SK-N-MC (cell line): ENCODE results near the gene SZT2.
"Not testable (repeated sequence)": the region's sequence is repeated elsewhere in the genome, so short reads cannot be mapped to it uniquely, and the experiment has no call there.

Experiments
- DNase-seq: peaks from one replicate; pipeline ENCODE4 v3.0.0-alpha.2; 2011; ENCODE audit warnings: low read depth, low spot score
- H3K27ac ChIP-seq: fragments of 200-600 bp; sonication (generic); 2 replicates; pipeline ENCODE4 v1.5.1; 2016; ENCODE audit warnings: mixed run types
- H3K36me3 ChIP-seq: fragments of 200-600 bp; sonication (generic); 2 replicates; pipeline ENCODE4 v1.6.1; 2017; ENCODE audit warnings: antibody characterized with exemption, low read length, mixed read lengths; ENCODE audit not compliant: insufficient read depth
- H3K4me3 ChIP-seq: fragments of 200-600 bp; sonication (generic); 2 replicates; pipeline ENCODE4 v1.5.1; 2016
- H3K9ac ChIP-seq: fragments of 200-600 bp; sonication (generic); 2 replicates; pipeline ENCODE4 v1.8.0; 2017; ENCODE audit warnings: mixed run types, mixed read lengths; ENCODE audit not compliant: insufficient read length
- H3K9me3 ChIP-seq: fragments of 200-600 bp; sonication (generic); 2 replicates; pipeline ENCODE4 v1.6.1; 2017; ENCODE audit warnings: low read depth, mild to moderate bottlenecking, antibody characterized with exemption, low read length, moderate library complexity, mixed read lengths
- EZH2 ChIP-seq: fragments of 200-600 bp; sonication (generic); IDR thresholded peaks from one replicate; pipeline ENCODE4 v1.6.1; 2017; ENCODE audit warnings: antibody characterized with exemption
- FOXP2 ChIP-seq: optimal IDR thresholded peaks from 2 replicates; pipeline ENCODE3; 2011; ENCODE audit warnings: mild to moderate bottlenecking, moderate library complexity; ENCODE audit not compliant: insufficient read depth; ENCODE audit errors: extremely low read length, control extremely low read depth
- POLR2AphosphoS5 ChIP-seq: IDR thresholded peaks from 2 replicates; pipeline ENCODE4 v1.6.1; 2012; ENCODE audit warnings: mild to moderate bottlenecking, low read depth, low read length, borderline replicate concordance

SZT2 gene

DNA sequence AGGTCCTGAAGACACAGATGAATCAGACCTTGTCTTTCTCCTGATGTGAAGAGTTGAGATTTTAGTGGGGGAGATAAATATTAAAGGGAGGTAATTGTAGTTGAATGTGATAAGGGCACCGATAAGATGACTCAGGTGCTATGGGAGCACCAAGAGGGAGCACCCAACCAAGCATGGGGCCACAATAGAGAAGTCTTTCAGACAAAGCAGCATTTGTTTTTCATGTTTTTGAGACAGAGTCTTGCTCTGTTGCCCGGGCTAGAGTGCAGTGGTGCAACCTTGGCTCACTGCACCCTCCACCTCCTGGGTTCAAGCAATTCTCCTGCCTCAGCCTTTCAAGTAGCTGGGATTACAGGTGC is 16.2 kb downstream of the SZT2 start:
- no peak overlapping the region for H3K4me3 ChIP-seq
- H3K9me3 ChIP-seq: no peaks in the 10 kb centered on the region
- no peak overlapping the region for H3K9ac ChIP-seq
- DNase-seq: no peak
- H3K27ac ChIP-seq: no peak overlapping the region
- peaks cover 35% of the 10 kb centered on the region for H3K36me3 ChIP-seq
- TF ChIP-seq FOXP2: no peak
- TF ChIP-seq POLR2AphosphoS5: no peak

DNA sequence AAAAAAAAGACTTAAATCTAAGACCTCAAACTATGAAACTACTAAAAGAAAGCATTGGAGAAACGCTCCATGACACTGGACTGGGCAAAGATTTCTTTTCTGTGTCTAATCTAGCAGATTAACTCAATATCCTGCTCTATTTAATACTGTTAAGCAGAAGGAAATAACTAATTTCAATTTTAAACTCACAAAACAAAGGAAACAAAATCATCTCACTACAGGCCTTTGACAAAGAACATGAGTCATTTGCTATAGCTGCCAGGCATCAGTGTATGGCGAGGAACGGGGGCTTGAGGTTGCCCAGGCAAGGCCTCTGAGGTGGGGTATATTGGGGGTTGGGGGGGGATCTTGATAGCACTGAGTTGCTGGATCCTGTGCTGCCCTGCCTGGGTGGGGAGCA is 20.9 kb downstream of the SZT2 start:
- peaks cover 17% of the 10 kb centered on the region for H3K36me3 ChIP-seq
- no peak for DNase-seq
- TF ChIP-seq FOXP2 (no peak), POLR2AphosphoS5 (no peak), EZH2 (no peak)

DNA sequence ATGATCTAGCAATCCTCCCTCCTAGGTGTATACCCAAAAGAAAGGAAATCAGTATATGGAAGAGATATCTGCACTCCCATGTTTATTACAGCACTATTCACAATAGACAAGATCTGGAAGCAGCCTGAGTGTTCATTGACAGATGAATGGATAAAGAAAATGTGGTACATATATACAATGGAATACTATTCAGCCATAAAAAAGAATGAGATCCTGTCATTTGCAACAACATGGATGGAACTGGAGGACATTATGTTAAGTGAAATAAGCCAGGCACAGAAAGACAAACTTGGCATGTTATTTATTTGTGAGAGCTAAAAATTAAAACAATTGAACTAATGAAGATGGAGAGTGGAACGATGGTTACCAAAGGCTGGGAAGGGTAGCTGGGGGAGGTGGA is 23.7 kb downstream of the SZT2 start:
- H3K27ac ChIP-seq, H3K9ac ChIP-seq, H3K9me3 ChIP-seq, DNase-seq, H3K4me3 ChIP-seq: not testable (repeated sequence)
- H3K36me3 ChIP-seq: peaks cover 12% of the 10 kb centered on the region

More for the DNA sequence above, 20.9 kb downstream of the SZT2 start:
- Histone ChIP-seq H3K27ac (no peak overlapping the region), H3K9me3 (no peaks in the 10 kb centered on the region), H3K4me3 (no peak overlapping the region), H3K9ac (no peak overlapping the region)

DNA sequence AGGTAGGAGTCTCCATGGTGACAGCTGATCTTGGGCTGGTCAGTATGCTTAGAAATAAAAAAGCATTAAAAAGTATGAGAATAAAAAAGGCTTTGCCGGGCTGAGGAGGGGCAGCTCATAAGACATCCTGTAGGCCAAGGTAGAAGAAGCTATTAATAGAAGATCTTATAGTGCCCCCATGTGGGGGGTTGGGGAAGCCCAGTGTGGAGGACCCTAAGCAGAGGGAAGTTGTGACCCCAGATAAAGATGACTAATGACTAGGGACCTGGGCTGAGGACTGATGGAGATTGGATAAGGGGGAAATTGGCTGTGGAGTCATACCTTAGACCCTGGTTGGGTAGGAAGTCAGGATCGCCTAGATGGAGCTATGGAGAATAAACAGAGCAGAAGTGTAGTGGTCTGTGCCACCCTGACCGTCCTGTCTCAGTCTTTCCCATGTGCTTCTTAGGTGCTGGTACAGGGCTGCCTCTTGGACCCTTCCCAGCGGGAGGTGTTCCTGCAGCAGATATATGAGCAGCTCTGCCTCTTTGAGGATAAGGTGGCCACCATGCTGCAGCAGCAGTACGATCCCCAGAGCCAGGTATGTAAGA is 25.0 kb downstream of the SZT2 start:
- no peaks in the 10 kb centered on the region for H3K9me3 ChIP-seq
- H3K36me3 ChIP-seq: peaks cover 11% of the 10 kb centered on the region; the same call in 1 of the 2 replicates
- no peak overlapping the region for H3K4me3 ChIP-seq
- H3K27ac ChIP-seq: no peak overlapping the region
- DNase-seq: no peak
- H3K9ac ChIP-seq: no peak overlapping the region
- TF ChIP-seq EZH2 (no peak), POLR2AphosphoS5 (no peak), FOXP2 (no peak)

DNA sequence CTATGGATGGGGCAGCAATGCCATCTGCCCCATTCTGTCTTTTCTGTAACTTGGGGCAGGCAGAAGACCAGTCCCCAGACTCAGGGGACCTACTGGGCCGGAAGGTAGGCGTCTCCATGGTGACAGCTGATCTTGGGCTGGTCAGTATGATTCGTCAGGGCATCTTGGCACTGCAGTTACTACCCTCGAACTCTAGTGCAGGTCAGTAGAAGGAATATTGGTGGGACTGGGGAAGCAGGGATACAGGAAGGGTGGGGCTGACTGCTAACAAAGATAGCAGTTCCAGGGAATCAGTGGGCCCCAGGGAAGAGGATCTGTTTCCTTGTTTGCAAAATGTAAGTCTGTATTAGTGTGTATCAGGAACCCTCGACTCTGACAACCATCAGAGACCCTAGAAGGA is 26.2 kb downstream of the SZT2 start:
- H3K36me3 ChIP-seq: peaks cover 21% of the 10 kb centered on the region; the same call in 1 of the 2 replicates
- H3K9ac ChIP-seq: no peak overlapping the region
- H3K9me3 ChIP-seq: no peaks in the 10 kb centered on the region
- H3K27ac ChIP-seq: no peak overlapping the region
- TF ChIP-seq FOXP2 (no peak), POLR2AphosphoS5 (no peak), EZH2 (no peak)
- no peak for DNase-seq
- H3K4me3 ChIP-seq: no peak overlapping the region

DNA sequence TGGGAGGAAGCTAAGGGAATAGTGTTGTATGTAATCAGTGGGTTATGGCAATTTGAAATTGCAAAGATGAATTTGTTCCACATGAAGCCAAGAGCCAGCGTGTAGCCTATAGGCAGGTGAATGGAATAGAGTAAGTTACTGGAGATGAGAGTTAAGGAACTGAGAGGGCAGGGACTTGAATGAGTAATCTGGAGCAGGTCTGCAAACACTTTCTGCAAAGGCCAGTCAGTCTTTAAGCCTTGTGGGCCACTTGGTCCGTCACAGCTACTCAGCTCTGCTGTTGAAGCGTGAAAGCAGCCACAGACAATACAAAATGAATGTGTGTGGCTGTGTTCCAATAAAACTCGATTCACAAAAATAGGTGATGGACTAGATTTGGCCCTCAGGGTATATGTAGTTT is 29.2 kb downstream of the SZT2 start:
- H3K27ac ChIP-seq: no peak overlapping the region
- H3K4me3 ChIP-seq: no peak overlapping the region
- peaks cover 25% of the 10 kb centered on the region; the same call in 1 of the 2 replicates for H3K36me3 ChIP-seq
- TF ChIP-seq POLR2AphosphoS5 (no peak), FOXP2 (no peak), EZH2 (no peak)
- no peak overlapping the region for H3K9ac ChIP-seq
- H3K9me3 ChIP-seq: no peaks in the 10 kb centered on the region
- no peak for DNase-seq

DNA sequence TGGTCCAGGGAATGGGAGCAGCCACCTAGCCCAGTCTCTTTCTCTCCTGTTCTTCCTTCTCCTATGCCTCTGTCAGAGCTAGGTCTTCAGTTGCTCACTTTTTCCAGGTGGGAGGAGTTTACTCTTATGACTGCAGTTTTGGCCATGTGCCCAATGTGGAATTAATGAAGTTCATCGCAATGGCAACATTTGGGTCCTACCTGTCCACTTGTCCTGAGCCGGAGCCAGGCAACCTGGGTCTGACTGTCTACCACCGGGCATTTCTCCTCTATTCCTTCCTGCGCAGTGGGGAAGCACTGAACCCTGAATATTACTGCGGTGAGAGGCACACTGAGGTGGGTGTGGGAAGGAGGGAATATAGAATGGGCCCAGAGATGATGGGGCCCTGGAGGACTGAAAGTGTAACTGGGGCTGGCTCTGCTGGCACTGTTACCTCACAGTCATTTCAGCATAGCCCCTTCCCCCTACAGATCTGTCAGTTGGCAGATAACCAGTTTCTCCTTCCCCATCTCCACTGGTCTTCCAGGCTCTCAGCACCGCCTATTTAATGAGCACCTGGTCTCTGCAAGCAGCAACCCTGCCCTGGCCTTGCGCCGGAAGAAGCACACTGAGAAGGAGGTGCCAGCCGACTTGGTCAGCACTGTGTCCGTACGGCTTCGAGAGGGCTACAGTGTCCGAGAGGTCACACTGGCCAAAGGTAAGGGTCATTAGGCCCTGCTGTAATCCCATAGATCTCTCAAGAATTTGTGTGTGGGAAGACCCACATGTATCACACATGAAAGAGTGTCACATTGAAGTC is 30.1 kb downstream of the SZT2 start:
- Histone ChIP-seq H3K4me3 (no peak overlapping the region), H3K36me3 (peaks cover 25% of the 10 kb centered on the region; the same call in 1 of the 2 replicates), H3K9ac (no peak overlapping the region), H3K9me3 (no peaks in the 10 kb centered on the region), H3K27ac (no peak overlapping the region)
- no peak for DNase-seq
- TF ChIP-seq POLR2AphosphoS5 (no peak), EZH2 (no peak), FOXP2 (no peak)

DNA sequence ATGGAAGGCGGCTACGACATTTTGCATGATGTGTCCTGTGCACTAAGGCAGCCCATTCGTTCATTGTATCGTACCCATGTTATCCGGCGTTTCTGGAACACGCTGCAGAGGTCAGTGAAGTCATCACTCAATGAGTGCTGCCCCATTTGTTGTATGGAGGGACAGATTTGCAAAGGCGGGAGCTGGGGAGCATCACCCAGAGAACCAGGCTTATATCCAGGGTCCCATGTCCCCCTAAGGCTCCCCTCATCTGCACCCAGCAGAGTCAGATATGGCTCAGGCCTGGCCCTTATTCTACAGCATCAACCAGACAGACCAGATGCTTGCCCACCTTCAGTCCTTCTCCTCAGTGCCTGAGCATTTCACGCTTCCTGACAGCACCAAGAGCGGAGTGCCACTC is 31.2 kb downstream of the SZT2 start:
- peaks cover 30% of the 10 kb centered on the region; the same call in 1 of the 2 replicates for H3K36me3 ChIP-seq
- H3K27ac ChIP-seq: no peak overlapping the region
- H3K9me3 ChIP-seq: no peaks in the 10 kb centered on the region
- H3K9ac ChIP-seq: no peak overlapping the region
- TF ChIP-seq FOXP2: no peak
- no peak for TF ChIP-seq EZH2
- no peak for TF ChIP-seq POLR2AphosphoS5
- no peak for DNase-seq
- H3K4me3 ChIP-seq: no peak overlapping the region

DNA sequence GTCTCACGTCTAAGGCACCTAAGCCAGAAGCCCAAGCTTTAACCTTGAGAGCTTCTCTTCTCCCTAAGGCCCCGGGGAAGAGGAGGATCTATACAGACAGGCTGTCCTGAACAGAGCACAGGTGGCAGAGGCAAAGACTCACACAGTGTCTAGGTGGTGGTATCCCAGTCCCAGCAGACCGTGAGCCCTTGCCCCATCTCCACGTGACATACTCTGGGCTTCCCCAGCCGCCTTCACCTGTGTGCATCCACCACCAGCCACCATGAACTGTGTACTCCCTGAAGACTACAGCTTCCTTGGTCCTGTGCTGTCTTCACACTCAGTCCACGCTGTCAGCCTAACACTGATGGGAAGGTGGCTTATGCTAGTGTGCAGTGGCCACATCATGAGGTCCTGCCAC is 31.7 kb downstream of the SZT2 start:
- peaks cover 35% of the 10 kb centered on the region; the same call in 1 of the 2 replicates for H3K36me3 ChIP-seq

More for the DNA sequence above, 31.7 kb downstream of the SZT2 start:
- TF ChIP-seq FOXP2: no peak
- no peak for TF ChIP-seq POLR2AphosphoS5
- TF ChIP-seq EZH2: no peak
- Histone ChIP-seq H3K27ac (no peak overlapping the region), H3K9ac (no peak overlapping the region), H3K4me3 (no peak overlapping the region), H3K9me3 (no peaks in the 10 kb centered on the region)
- DNase-seq: no peak
